Measurements from ENCODE around the gene PTPRCAP. TPM values are rescaled to one million over a fixed set of nuclear protein-coding genes. Genes with fewer than 3 reads are reported as not detected.

The PTPRCAP gene
- total RNA-seq, 1 donor: not detected

- no peak for TF ChIP-seq CTCF (IDR thresholded peaks at IDR 0.05; ENCODE audit: insufficient read depth, low read depth, low read length)
- peak; percentile 61 for DNase-seq (ENCODE audit: low read depth)
- peak overlapping the region; percentile 65 for H3K4me3 ChIP-seq (ENCODE audit: low read depth, low read length)
Observed at GRCh38 chr11:67464411-67465188, 27.1 kb upstream of the PTPRCAP start.

- peak; percentile 35 for DNase-seq (ENCODE audit: low read depth)
- TF ChIP-seq CTCF (IDR thresholded peaks at IDR 0.05; ENCODE audit: insufficient read depth, low read depth, low read length): no peak
- H3K4me3 ChIP-seq (ENCODE audit: low read depth, low read length): peak overlapping the region; percentile 50
Observed at GRCh38 chr11:67463680-67464410, 26.4 kb upstream of the PTPRCAP start.

DNA sequence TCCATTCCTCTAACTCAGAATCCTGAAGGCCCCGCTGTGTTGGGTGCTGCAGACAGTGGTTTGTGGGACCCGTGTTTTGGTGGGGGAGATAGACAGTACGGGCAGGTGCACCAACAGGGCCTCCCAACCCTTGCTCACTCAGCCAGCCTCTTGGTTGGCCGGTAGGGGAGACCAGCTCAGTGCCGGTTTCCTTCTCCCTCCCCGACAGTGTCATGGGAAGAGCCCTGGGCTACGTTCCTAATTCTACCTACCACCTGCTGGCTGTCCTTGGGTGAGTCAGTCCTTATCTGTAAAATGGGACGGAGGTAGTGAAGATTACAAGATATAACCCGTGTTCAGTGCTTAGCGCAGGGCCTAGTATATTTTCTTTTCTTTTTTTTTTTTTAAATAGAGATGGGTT, 25.7 kb upstream of the PTPRCAP start:
- DNase-seq (ENCODE audit: low read depth): no peak
- TF ChIP-seq CTCF (IDR thresholded peaks at IDR 0.05; ENCODE audit: insufficient read depth, low read depth, low read length): no peak
- no peak overlapping the region for H3K4me3 ChIP-seq (ENCODE audit: low read depth, low read length)

DNA sequence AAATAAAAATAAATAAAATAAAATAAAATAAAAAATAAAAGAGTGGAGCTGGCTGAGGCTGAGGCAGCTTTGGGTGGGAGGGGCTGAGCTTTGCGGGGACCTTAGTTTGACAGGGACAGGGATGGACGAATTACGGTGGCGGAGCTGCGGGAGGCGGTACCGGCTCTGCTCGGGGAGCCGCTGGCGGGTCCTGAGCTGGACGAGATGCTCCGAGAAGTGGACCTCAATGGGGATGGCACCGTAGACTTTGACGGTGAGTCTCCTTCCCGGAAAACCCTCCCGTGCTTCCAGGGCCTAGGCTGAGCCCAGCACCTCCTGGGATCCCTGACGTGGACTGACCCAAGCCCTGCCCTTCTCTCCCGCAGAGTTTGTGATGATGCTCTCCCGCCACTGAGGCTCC, 20.8 kb upstream of the PTPRCAP start:
- no peak overlapping the region for H3K4me3 ChIP-seq (ENCODE audit: low read depth, low read length)
- no peak for DNase-seq (ENCODE audit: low read depth)
- no peak for TF ChIP-seq CTCF (IDR thresholded peaks at IDR 0.05; ENCODE audit: insufficient read depth, low read depth, low read length)

GRCh38 chr11:67457453-67457852, 20.0 kb upstream of the PTPRCAP start:
- H3K4me3 ChIP-seq (ENCODE audit: low read depth, low read length): no peak overlapping the region
- DNase-seq (ENCODE audit: low read depth): no peak
- no peak for TF ChIP-seq CTCF (IDR thresholded peaks at IDR 0.05; ENCODE audit: insufficient read depth, low read depth, low read length)

DNA sequence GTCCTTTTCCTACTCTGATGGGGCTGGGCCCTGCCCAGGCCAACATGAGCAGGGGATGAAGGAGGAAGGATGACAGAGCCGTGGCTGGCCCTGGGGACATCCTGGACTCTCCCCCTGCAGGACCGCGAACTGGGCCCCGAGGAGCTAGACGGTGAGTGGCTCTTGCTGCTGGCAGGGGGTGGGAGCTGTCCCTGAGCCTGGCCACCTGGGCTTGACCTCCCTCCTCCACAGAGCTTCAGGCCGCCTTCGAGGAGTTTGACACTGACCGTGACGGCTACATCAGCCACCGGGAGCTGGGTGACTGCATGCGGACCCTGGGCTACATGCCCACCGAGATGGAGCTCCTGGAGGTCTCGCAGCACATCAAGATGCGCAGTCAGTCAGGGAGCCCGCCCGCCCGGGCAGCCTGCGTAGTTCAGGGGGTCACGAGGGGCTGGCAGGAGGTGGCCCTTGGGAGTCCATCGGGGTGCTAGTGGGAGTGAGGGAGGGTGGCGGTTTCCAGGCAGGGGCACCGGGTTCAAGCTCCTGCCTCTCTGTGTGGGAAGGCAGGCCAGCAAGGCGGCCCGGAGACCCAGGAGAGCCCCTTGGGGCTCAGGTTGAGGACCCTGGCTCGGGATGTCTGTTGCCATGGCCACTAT, 18.7 kb upstream of the PTPRCAP start:
- DNase-seq (ENCODE audit: low read depth): no peak
- no peak for TF ChIP-seq CTCF (IDR thresholded peaks at IDR 0.05; ENCODE audit: insufficient read depth, low read depth, low read length)
- no peak overlapping the region for H3K4me3 ChIP-seq (ENCODE audit: low read depth, low read length)
